ENCODE results near the gene CANX. TPM values are rescaled to one million over a fixed set of nuclear protein-coding genes. Genes with fewer than 3 reads are reported as not detected.

Gene CANX
- total and polyA plus RNA-seq, 2 of the 13 experiments (the other 11 are each of a cell fraction or from before 2014, with no cell fraction given): 477 to 680 TPM

DNA sequence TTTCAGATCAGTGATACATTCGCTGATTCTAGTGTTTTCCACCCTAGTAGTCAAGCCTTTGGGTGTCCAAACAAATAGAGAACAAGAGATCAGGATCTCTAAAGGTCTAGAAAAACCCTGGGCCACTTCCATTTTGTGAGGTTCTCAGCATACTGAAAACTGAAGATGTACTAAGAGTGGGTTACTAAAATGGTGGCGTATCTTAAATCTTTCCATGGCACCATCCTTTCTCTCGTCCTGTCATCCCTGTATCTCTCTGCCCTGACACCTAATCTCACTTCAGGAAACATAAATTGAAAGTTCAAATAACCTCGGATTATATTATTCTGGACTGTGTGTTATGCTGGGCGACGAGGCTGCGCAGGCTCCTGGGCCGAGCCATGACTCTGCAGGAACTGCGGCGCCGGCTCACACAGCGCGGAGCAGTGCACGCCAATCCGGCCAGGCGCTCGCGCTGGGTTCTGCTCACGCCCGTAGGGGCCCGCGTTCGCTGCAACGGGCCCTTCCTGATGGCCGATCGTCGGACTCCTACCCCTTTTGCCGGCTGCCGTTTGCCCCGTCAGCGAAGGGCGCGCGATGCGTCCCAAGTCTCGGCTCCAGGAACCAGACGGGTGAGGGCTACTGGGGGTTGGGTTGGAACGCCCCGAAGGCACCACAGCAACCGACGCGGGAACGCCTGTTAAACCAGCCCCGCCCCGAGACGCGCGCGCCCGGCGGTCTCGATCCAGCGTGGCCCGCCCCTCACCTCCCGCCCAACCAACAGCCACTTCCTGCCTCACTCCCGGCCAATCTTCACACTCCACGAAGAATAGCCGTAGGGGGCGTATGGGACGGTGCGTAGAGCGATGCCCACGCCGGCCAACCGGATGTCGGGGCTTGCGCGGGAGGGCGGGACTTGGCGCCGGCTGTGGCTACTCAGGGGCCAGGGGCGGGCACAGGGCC, 503 bp upstream of the CANX start (continued):
- TF ChIP-seq, protein P1, sequence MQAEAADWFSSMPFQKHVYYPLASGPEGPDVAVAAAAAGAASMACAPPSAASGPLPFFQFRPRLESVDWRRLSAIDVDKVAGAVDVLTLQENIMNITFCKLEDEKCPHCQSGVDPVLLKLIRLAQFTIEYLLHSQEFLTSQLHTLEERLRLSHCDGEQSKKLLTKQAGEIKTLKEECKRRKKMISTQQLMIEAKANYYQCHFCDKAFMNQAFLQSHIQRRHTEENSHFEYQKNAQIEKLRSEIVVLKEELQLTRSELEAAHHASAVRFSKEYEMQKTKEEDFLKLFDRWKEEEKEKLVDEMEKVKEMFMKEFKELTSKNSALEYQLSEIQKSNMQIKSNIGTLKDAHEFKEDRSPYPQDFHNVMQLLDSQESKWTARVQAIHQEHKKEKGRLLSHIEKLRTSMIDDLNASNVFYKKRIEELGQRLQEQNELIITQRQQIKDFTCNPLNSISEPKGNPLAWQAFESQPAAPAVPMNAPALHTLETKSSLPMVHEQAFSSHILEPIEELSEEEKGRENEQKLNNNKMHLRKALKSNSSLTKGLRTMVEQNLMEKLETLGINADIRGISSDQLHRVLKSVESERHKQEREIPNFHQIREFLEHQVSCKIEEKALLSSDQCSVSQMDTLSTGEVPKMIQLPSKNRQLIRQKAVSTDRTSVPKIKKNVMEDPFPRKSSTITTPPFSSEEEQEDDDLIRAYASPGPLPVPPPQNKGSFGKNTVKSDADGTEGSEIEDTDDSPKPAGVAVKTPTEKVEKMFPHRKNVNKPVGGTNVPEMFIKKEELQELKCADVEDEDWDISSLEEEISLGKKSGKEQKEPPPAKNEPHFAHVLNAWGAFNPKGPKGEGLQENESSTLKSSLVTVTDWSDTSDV (CRISPR knock-in tag; IDR thresholded peaks at IDR 0.05): no peak
- TF ChIP-seq ZNF331 (CRISPR knock-in tag; IDR thresholded peaks at IDR 0.05) (peak; percentile 53; the same call in 1 of the 2 replicates), SP140L (CRISPR knock-in tag; IDR thresholded peaks at IDR 0.05; ENCODE audit: borderline replicate concordance) (no peak; the same call in 1 of the 2 replicates), ZFP36L1 (CRISPR knock-in tag; IDR thresholded peaks at IDR 0.05) (peak; percentile 27; the same call in 1 of the 2 replicates), ZFP36 (IDR thresholded peaks at IDR 0.05; ENCODE audit: borderline replicate concordance, low read depth, low read length, partially characterized antibody) (no peak), CREB1 (IDR thresholded peaks at IDR 0.05) (peak; percentile 89), CREB1 (CRISPR knock-in tag; IDR thresholded peaks at IDR 0.05) (peak; percentile 90), SP1 (IDR thresholded peaks at IDR 0.05) (peak; percentile 80), SP1 (CRISPR knock-in tag; IDR thresholded peaks at IDR 0.05) (peak; percentile 96), ZNF530 (CRISPR knock-in tag; IDR thresholded peaks at IDR 0.05; ENCODE audit: low read depth) (no peak), ZNF446 (CRISPR knock-in tag; IDR thresholded peaks at IDR 0.05) (no peak), ZNF773 (CRISPR knock-in tag; IDR thresholded peaks at IDR 0.05; ENCODE audit: borderline replicate concordance) (0 out of 2 replicates have a peak, but pooled peaks have one; percentile 55), ZNF816 (CRISPR knock-in tag; IDR thresholded peaks at IDR 0.05; ENCODE audit: borderline replicate concordance) (no peak; the same call in 1 of the 2 replicates), ZNF282 (IDR thresholded peaks at IDR 0.05; ENCODE audit: partially characterized antibody) (no peak), ZUFSP (CRISPR knock-in tag; IDR thresholded peaks at IDR 0.05; ENCODE audit: borderline replicate concordance) (no peak), MBD4 (IDR thresholded peaks at IDR 0.05; ENCODE audit: borderline replicate concordance, low read length) (no peak), HNRNPL (IDR thresholded peaks at IDR 0.05; ENCODE audit: low read depth, low read length) (no peak), ZMYM3 (CRISPR knock-in tag; IDR thresholded peaks at IDR 0.05) (peak; percentile 59; the same call in 1 of the 2 replicates), MTA1 (CRISPR knock-in tag; IDR thresholded peaks at IDR 0.05; ENCODE audit: borderline replicate concordance) (0 out of 2 replicates have a peak, but pooled peaks have one; percentile 0), ZNF678 (CRISPR knock-in tag; IDR thresholded peaks at IDR 0.05) (no peak), ZNF20 (CRISPR knock-in tag; IDR thresholded peaks at IDR 0.05) (no peak), SATB2 (CRISPR knock-in tag; IDR thresholded peaks at IDR 0.05) (no peak), NR2F6 (IDR thresholded peaks at IDR 0.05) (no peak), NR2F6 (CRISPR knock-in tag; IDR thresholded peaks at IDR 0.05) (no peak; the same call in 1 of the 2 replicates), NCOA1 (CRISPR knock-in tag; IDR thresholded peaks at IDR 0.05) (no peak; the same call in 1 of the 2 replicates)
- TF ChIP-seq, protein P2, sequence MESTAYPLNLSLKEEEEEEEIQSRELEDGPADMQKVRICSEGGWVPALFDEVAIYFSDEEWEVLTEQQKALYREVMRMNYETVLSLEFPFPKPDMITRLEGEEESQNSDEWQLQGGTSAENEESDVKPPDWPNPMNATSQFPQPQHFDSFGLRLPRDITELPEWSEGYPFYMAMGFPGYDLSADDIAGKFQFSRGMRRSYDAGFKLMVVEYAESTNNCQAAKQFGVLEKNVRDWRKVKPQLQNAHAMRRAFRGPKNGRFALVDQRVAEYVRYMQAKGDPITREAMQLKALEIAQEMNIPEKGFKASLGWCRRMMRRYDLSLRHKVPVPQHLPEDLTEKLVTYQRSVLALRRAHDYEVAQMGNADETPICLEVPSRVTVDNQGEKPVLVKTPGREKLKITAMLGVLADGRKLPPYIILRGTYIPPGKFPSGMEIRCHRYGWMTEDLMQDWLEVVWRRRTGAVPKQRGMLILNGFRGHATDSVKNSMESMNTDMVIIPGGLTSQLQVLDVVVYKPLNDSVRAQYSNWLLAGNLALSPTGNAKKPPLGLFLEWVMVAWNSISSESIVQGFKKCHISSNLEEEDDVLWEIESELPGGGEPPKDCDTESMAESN (CRISPR knock-in tag; conservative IDR thresholded peaks at IDR 0.05): peak; percentile 74; the same call in 1 of the 2 replicates

Measured in HepG2 (cell line).